HepG2 (cell line): ENCODE results near the gene WDR6. TPM values are rescaled to one million over a fixed set of nuclear protein-coding genes. Genes with fewer than 3 reads are reported as not detected.
A peak's percentile ranks its signal among the peaks of the same experiment; 100 is the strongest.

ENCODE experiments used
- ARNT2 ChIP-seq: sonication (generic); formaldehyde crosslinking; IDR thresholded peaks from 2 replicates; pipeline ENCODE4 v1.8.0; 2022; ENCODE audit warnings: mild to moderate bottlenecking, low read depth, missing genetic modification reagents, moderate library complexity
- ATF6 ChIP-seq: sonication (generic); formaldehyde crosslinking; conservative IDR thresholded peaks from 2 replicates; pipeline ENCODE4 v1.4.0; 2020; ENCODE audit warnings: missing genetic modification reagents
- E2F1 ChIP-seq: sonication (generic); formaldehyde crosslinking; IDR thresholded peaks from 2 replicates; pipeline ENCODE4 v1.5.0; 2020; ENCODE audit warnings: missing genetic modification reagents
- ELF1 ChIP-seq: sonication (generic); formaldehyde crosslinking; IDR thresholded peaks from 2 replicates; pipeline ENCODE4 v1.4.0; 2020; ENCODE audit warnings: missing genetic modification reagents
- FOXA1 ChIP-seq, 2 experiments: fragments of 450-650 bp in 1 of 2; sonication (generic) in 1 of 2; formaldehyde crosslinking in 1 of 2; IDR thresholded peaks; 2 replicates each; pipeline versions ENCODE4 v1.4.0 to v1.6.1; 2016 to 2020; ENCODE audit warnings: missing genetic modification reagents in 1 of 2
- HIVEP1 ChIP-seq: sonication (generic); formaldehyde crosslinking; IDR thresholded peaks from 2 replicates; pipeline ENCODE4 v1.4.0; 2020; ENCODE audit warnings: mild to moderate bottlenecking, missing genetic modification reagents
- HMGXB3 ChIP-seq: sonication (generic); formaldehyde crosslinking; IDR thresholded peaks from 2 replicates; pipeline ENCODE4 v1.4.0; 2020; ENCODE audit warnings: missing genetic modification reagents, borderline replicate concordance
- KAT2B ChIP-seq: fragments of 150-350 bp; IDR thresholded peaks from 2 replicates; pipeline ENCODE4 v1.6.1; 2014; ENCODE audit warnings: low read depth, low read length, borderline replicate concordance
- MEF2D ChIP-seq: sonication (generic); formaldehyde crosslinking; IDR thresholded peaks from 2 replicates; pipeline ENCODE4 v1.5.1; 2020; ENCODE audit warnings: mild to moderate bottlenecking, missing genetic modification reagents
- NFYB ChIP-seq: sonication (generic); formaldehyde crosslinking; IDR thresholded peaks from 2 replicates; pipeline ENCODE4 v1.4.0; 2020; ENCODE audit warnings: missing genetic modification reagents
- RXRB ChIP-seq: IDR thresholded peaks from 2 replicates; pipeline ENCODE4 v1.6.1; 2016; ENCODE audit warnings: borderline replicate concordance, missing genetic modification reagents, missing compliant biosample characterization
- SMAD1 ChIP-seq: sonication (generic); formaldehyde crosslinking; IDR thresholded peaks from 2 replicates; pipeline ENCODE4 v1.4.0; 2020; ENCODE audit warnings: missing genetic modification reagents, low read depth, mild to moderate bottlenecking, borderline replicate concordance
- TOPORS ChIP-seq: sonication (generic); formaldehyde crosslinking; IDR thresholded peaks from 2 replicates; pipeline ENCODE4 v1.8.0; 2023; ENCODE audit warnings: mild to moderate bottlenecking, missing genetic modification reagents
- XBP1 ChIP-seq: sonication (generic); formaldehyde crosslinking; IDR thresholded peaks from 2 replicates; pipeline ENCODE4 v1.5.0; 2020; ENCODE audit warnings: missing genetic modification reagents
- YEATS2 ChIP-seq: sonication (generic); formaldehyde crosslinking; IDR thresholded peaks from 2 replicates; pipeline ENCODE4 v1.4.0; 2020; ENCODE audit warnings: missing genetic modification reagents, borderline replicate concordance
- ZBTB42 ChIP-seq: sonication (generic); formaldehyde crosslinking; IDR thresholded peaks from 2 replicates; pipeline ENCODE4 v1.5.0; 2020; ENCODE audit warnings: mild to moderate bottlenecking, missing genetic modification reagents
- ZNF674 ChIP-seq: sonication (generic); formaldehyde crosslinking; IDR thresholded peaks from 2 replicates; pipeline ENCODE4 v1.5.0; 2020; ENCODE audit warnings: low read depth, mild to moderate bottlenecking, missing genetic modification reagents
- ZNF770 ChIP-seq: sonication (generic); formaldehyde crosslinking; IDR thresholded peaks from 2 replicates; pipeline ENCODE4 v1.5.0; 2020; ENCODE audit warnings: mild to moderate bottlenecking, missing genetic modification reagents
- ZNF780A ChIP-seq: sonication (generic); formaldehyde crosslinking; IDR thresholded peaks from 2 replicates; pipeline ENCODE4 v1.8.0; 2022; ENCODE audit warnings: mild to moderate bottlenecking, missing genetic modification reagents, moderate library complexity
- polyA plus RNA-seq, 8 experiments: library from polyadenylated mRNA; depleted of rRNA in 3 of 8; stranded (reverse) in 7 of 8; unstranded in 1 of 8; fragments of >200 nt; fragmentation: Illumina TruSeq in 4 of 8; extraction: Trizol in 4 of 8; gene quantifications; 2 replicates each; pipeline versions ENCODE4 v1.2.1 to v1.2.3, GENCODE V29; 2011 to 2016; ENCODE audit warnings: low read depth in 4 of 8, missing spikeins in 1 of 8, mixed read lengths in 1 of 8; ENCODE audit not compliant: insufficient read depth in 1 of 8
- total RNA-seq, 5 experiments: library from RNA; depleted of rRNA; stranded (reverse); fragments of >200 nt; fragmentation: Illumina TruSeq; extraction: Trizol; gene quantifications; 2 replicates each; pipeline ENCODE4 v1.2.3, GENCODE V29; 2016; ENCODE audit warnings: low read depth in 1 of 5

WDR6 gene
- total and polyA plus RNA-seq, 2 of the 13 experiments (the other 11 are each of a cell fraction or from before 2014, with no cell fraction given) = 73.4 to 139 TPM

GRCh38 chr3:49021813-49022687 is 14.9 kb downstream of the WDR6 start, which contains the start of gene NDUFAF3 (continued):
- no peak; the same call in 1 of the 2 replicates for TF ChIP-seq ATF6 (CRISPR knock-in tag)
- TF ChIP-seq RXRB (CRISPR knock-in tag) = peak; percentile 39; the same call in 1 of the 2 replicates
- TF ChIP-seq E2F1 (CRISPR knock-in tag) = peak; percentile 83; the same call in 1 of the 2 replicates
- TF ChIP-seq NFYB = no peak; the same call in 1 of the 2 replicates
- peak; percentile 61; the same call in 1 of the 2 replicates for TF ChIP-seq XBP1 (CRISPR knock-in tag)
- TF ChIP-seq ZBTB42 = no peak
- peak; percentile 72; the same call in 1 of the 2 replicates for TF ChIP-seq HIVEP1
- TF ChIP-seq KAT2B = no peak
- peak; percentile 77; the same call in 1 of the 2 replicates for TF ChIP-seq ZNF770 (CRISPR knock-in tag)
- no peak for TF ChIP-seq TOPORS
- peak; percentile 91 for TF ChIP-seq YEATS2 (CRISPR knock-in tag)
- peak; percentile 71; the same call in 1 of the 2 replicates for TF ChIP-seq ZNF780A (CRISPR knock-in tag)
- TF ChIP-seq ARNT2 = peak; percentile 60; the same call in 1 of the 2 replicates
- no peak; the same call in 1 of the 2 replicates for TF ChIP-seq SMAD1 (CRISPR knock-in tag)
- no peak for TF ChIP-seq FOXA1 (IDR thresholded peaks at IDR 0.05)
- peak; percentile 36; the same call in 1 of the 2 replicates for TF ChIP-seq FOXA1 (CRISPR knock-in tag; IDR thresholded peaks at IDR 0.05)
- peak; percentile 62; the same call in 1 of the 2 replicates for TF ChIP-seq ZNF674 (CRISPR knock-in tag)
- no peak; the same call in 1 of the 2 replicates for TF ChIP-seq HMGXB3 (CRISPR knock-in tag)
- no peak for TF ChIP-seq ELF1 (CRISPR knock-in tag)
- TF ChIP-seq MEF2D (CRISPR knock-in tag) = no peak
